H1 (cell line): ENCODE measurements around the gene NPR2. TPM values are rescaled to one million over a fixed set of nuclear protein-coding genes. Genes with fewer than 3 reads are reported as not detected.

Experiments used
- CHD1 ChIP-seq: IDR thresholded peaks from 2 replicates; pipeline ENCODE4 v1.6.1; 2012; ENCODE audit warnings: low read depth, low read length, improper control_type of control experiment
- CTCF ChIP-seq, 3 experiments: IDR thresholded peaks; 1 replicate in 2 of 3; 2 replicates in 1 of 3; pipeline versions ENCODE4 v1.5.1 to v1.6.1; 2011; ENCODE audit warnings: low read length in 3 of 3, mild to moderate bottlenecking in 3 of 3, inconsistent platforms in 2 of 3, low read depth in 1 of 3, moderate library complexity in 1 of 3; ENCODE audit not compliant: insufficient read depth in 1 of 3; ENCODE audit errors: control extremely low read depth in 1 of 3
- ZNF274 ChIP-seq: IDR thresholded peaks from 2 replicates; pipeline ENCODE4 v1.7.0; 2012; ENCODE audit warnings: low read length, borderline replicate concordance; ENCODE audit errors: extremely low read depth
- polyA plus RNA-seq, 7 experiments: library from polyadenylated mRNA; depleted of rRNA in 3 of 7; stranded (reverse) in 5 of 7; unstranded in 2 of 7; fragments of >200 nt in 5 of 7; fragments of 200-250 nt in 2 of 7; gene quantifications; 1 replicate in 5 of 7; 2 replicates in 1 of 7; 4 replicates in 1 of 7; pipeline versions ENCODE4 v1.2.1 to v1.2.3, GENCODE V29; 2011 to 2013; ENCODE audit warnings: missing spikeins in 2 of 7, mixed read lengths in 2 of 7
- total RNA-seq: library from RNA; stranded (reverse); fragmentation: NEBNext Ultra II Directional; extraction: Animal tissue kit (Norgen Biotek cat#: 25700); gene quantifications from 2 replicates; pipeline ENCODE4 v1.2.1, GENCODE V29; 2021

The NPR2 gene
- total and polyA plus RNA-seq, 2 of the 8 experiments (the other 6 are each of a cell fraction or from before 2014, with no cell fraction given): 11.0 to 17.0 TPM

GRCh38 chr9:35856206-35856605, 64.8 kb downstream of the NPR2 start (continued):
- TF ChIP-seq ZNF274: no peak
- no peak for TF ChIP-seq CTCF (IDR thresholded peaks at IDR 0.05; ENCODE audit: control extremely low read depth in 1 of 3, insufficient read depth in 1 of 3, low read depth in 1 of 3, low read length in 3 of 3)
- TF ChIP-seq CHD1: no peak
